Hepatocyte (in vitro differentiated cells): ENCODE data around the gene GLI3.

Experiments
- EZH2 ChIP-seq: fragments of 200-600 bp; sonication (generic); IDR thresholded peaks from 2 replicates; pipeline ENCODE4 v1.6.1; 2016; ENCODE audit warnings: antibody characterized with exemption, mild to moderate bottlenecking, borderline replicate concordance
- EZH2phosphoT487 ChIP-seq: fragments of 200-600 bp; sonication (generic); IDR thresholded peaks from one replicate; pipeline ENCODE4 v1.6.1; 2018; ENCODE audit warnings: antibody characterized with exemption, mild to moderate bottlenecking, low read depth, moderate library complexity; ENCODE audit not compliant: unreplicated experiment, severe bottlenecking
- TF ChIP-seq, protein P1 (sequence below): fragments of 200-600 bp; sonication (generic); IDR thresholded peaks from 2 replicates; pipeline ENCODE4 v1.5.1; 2016; ENCODE audit warnings: antibody characterized with exemption, mild to moderate bottlenecking; ENCODE audit not compliant: poor library complexity

DNA sequence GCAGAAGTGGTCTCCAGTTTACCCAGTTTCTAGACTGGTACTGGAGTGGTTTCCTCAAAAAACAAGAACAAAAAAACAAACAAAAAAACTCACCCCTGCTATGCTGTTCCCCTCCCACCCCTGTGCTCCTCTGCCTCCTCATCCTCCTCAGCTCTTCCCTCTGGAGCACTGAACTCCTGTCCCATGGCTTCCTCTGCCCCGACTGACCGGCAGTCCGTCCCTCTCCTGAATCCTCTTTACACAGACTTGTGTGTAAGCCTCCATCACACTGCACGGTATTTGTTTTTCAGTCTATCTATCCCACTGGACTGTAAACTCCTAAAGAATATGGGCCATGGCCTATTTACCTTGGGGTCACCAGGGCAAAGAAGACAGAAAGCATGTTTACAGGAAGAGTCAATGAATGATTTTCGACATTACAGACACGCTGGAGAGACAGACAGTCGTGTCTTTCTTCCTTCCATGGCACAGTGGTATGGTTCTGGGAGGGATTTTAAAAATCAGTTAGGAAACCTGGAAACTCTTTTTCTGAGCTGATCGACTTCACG is 265.3 kb downstream of the GLI3 start:
- TF ChIP-seq, protein P1, sequence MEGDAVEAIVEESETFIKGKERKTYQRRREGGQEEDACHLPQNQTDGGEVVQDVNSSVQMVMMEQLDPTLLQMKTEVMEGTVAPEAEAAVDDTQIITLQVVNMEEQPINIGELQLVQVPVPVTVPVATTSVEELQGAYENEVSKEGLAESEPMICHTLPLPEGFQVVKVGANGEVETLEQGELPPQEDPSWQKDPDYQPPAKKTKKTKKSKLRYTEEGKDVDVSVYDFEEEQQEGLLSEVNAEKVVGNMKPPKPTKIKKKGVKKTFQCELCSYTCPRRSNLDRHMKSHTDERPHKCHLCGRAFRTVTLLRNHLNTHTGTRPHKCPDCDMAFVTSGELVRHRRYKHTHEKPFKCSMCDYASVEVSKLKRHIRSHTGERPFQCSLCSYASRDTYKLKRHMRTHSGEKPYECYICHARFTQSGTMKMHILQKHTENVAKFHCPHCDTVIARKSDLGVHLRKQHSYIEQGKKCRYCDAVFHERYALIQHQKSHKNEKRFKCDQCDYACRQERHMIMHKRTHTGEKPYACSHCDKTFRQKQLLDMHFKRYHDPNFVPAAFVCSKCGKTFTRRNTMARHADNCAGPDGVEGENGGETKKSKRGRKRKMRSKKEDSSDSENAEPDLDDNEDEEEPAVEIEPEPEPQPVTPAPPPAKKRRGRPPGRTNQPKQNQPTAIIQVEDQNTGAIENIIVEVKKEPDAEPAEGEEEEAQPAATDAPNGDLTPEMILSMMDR: no peak
- TF ChIP-seq EZH2 (no peak), EZH2phosphoT487 (no peak)
